Ishikawa (cell line): ENCODE data around the gene OXTR.

Experiments used
- MAX ChIP-seq: IDR thresholded peaks from 2 replicates; pipeline ENCODE4 v1.6.1; 2012
- TCF12 ChIP-seq: IDR thresholded peaks from 2 replicates; pipeline ENCODE4 v1.6.1; 2012; ENCODE audit warnings: low read depth

- TF ChIP-seq MAX (no peak), TCF12 (no peak)
Measured at GRCh38 chr3:8775181-8775580, 5.8 kb upstream of the OXTR start.
